HG03439 (cell line): Measurements from ENCODE around the gene CADPS.

Experiments
- ATAC-seq: cut with Tn5 transposase; IDR thresholded peaks from one replicate; pipeline ENCODE4 v1.9.1; 2021; ENCODE audit warnings: mild to moderate bottlenecking, moderate library complexity; ENCODE audit not compliant: unreplicated experiment

The CADPS gene

GRCh38 chr3:62364191-62364590, 511.0 kb downstream of the CADPS start:
- no peak for ATAC-seq

- ATAC-seq, result no peak
These were observed 511.9 kb downstream of the CADPS start for GRCh38 chr3:62363275-62363674.

GRCh38 chr3:62361824-62362223, 513.4 kb downstream of the CADPS start:
- ATAC-seq, result no peak

GRCh38 chr3:62361261-62361660, 514.0 kb downstream of the CADPS start:
- no peak for ATAC-seq

DNA sequence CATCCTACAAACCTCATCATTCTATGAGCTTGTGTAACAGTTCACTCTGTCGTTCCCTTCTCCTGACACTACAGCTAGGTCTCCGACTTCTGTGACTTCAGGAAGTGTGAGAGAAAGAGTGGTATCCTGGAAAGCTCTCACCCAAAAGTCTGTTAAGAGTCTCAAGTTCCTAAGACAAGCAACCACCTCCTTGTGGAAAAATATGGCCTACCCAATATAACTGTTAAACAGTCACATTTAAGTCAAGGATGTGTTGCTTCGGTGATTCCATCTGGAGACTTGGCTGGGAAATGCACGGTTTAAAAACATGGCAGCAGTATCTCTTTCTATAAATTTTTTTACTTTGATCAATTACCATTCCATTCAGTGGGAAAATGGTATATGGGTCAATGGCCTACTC, 515.7 kb downstream of the CADPS start:
- ATAC-seq, result no peak

- no peak for ATAC-seq
These were observed 518.9 kb downstream of the CADPS start for GRCh38 chr3:62356356-62356755.

- ATAC-seq, result no peak
These were observed 519.5 kb downstream of the CADPS start for GRCh38 chr3:62355703-62356102.
